Mammary epithelial cell (primary cell): Measurements from ENCODE around the gene COL18A1.

Experiments used
- CTCF ChIP-seq, 2 donors: IDR thresholded peaks in 1 of 2; conservative IDR thresholded peaks in 1 of 2; 2 replicates each; pipeline ENCODE4 v1.5.1; 2011 to 2012; ENCODE audit warnings: inconsistent platforms in 2 of 2, low read length in 2 of 2, mild to moderate bottlenecking in 2 of 2, control low read depth in 1 of 2, low read depth in 1 of 2; ENCODE audit not compliant: insufficient read depth in 1 of 2; ENCODE audit errors: extremely low read depth in 1 of 2
- EZH2 ChIP-seq: IDR thresholded peaks from 2 replicates; pipeline ENCODE4 v1.6.1; 2012; ENCODE audit warnings: low read length, inconsistent platforms, borderline replicate concordance

GRCh38 chr21:45532826-45533360 is 127.9 kb downstream of the COL18A1 start:
- TF ChIP-seq CTCF (conservative IDR thresholded peaks at IDR 0.05 in 1 of 2, IDR thresholded peaks at IDR 0.05 in 1 of 2; ENCODE audit: extremely low read depth in 1 of 2, insufficient read depth in 1 of 2, low read depth in 1 of 2, low read length in 2 of 2): no peak
- no peak for TF ChIP-seq EZH2
